Neural progenitor cell (in vitro differentiated cells): ENCODE measurements around the gene SEPTIN11. TPM values are rescaled to one million over a fixed set of nuclear protein-coding genes. Genes with fewer than 3 reads are reported as not detected.

Source experiments
- DNase-seq: peaks from one replicate; pipeline ENCODE4 v3.0.0-alpha.2; 2016; ENCODE audit warnings: low spot score
- H2AFZ ChIP-seq: fragments of 200-600 bp; sonication (generic); replicated peaks from 2 replicates; pipeline ENCODE4 v1.6.1; 2016; ENCODE audit warnings: antibody characterized with exemption
- H3F3A ChIP-seq: fragments of 200-600 bp; sonication (generic); 2 replicates; pipeline ENCODE4 v1.6.1; 2016; ENCODE audit warnings: antibody characterized with exemption, low read depth
- H3K27ac ChIP-seq: fragments of 200-600 bp; sonication (generic); 2 replicates; pipeline ENCODE4 v1.5.1; 2016; ENCODE audit warnings: mild to moderate bottlenecking
- H3K27me3 ChIP-seq: fragments of 200-600 bp; sonication (generic); 2 replicates; pipeline ENCODE4 v1.6.1; 2016; ENCODE audit warnings: mild to moderate bottlenecking, moderate library complexity
- H3K36me3 ChIP-seq: fragments of 200-600 bp; sonication (generic); 2 replicates; pipeline ENCODE4 v1.5.1; 2016
- H3K4me1 ChIP-seq: fragments of 200-600 bp; sonication (generic); 2 replicates; pipeline ENCODE4 v1.6.1; 2016; ENCODE audit warnings: mixed run types
- H3K4me2 ChIP-seq: fragments of 200-600 bp; sonication (generic); 2 replicates; pipeline ENCODE4 v1.6.1; 2016
- H3K4me3 ChIP-seq: fragments of 200-600 bp; sonication (generic); 2 replicates; pipeline ENCODE4 v1.5.1; 2016
- H3K79me2 ChIP-seq: fragments of 200-600 bp; sonication (generic); 2 replicates; pipeline ENCODE4 v1.6.1; 2016; ENCODE audit warnings: low read depth
- H3K9ac ChIP-seq: fragments of 200-600 bp; sonication (generic); 2 replicates; pipeline ENCODE4 v1.6.1; 2016
- H3K9me3 ChIP-seq: fragments of 200-600 bp; sonication (generic); 2 replicates; pipeline ENCODE4 v1.5.1; 2016; ENCODE audit warnings: low read depth
- H4K20me1 ChIP-seq: fragments of 200-600 bp; sonication (generic); 2 replicates; pipeline ENCODE4 v1.6.1; 2016; ENCODE audit warnings: low read depth
- H3K27ac Mint-ChIP-seq: 3 replicates; pipeline ENCODE4 v1.8.0; 2021; ENCODE audit warnings: mixed read lengths
- H3K27me3 Mint-ChIP-seq: 2 replicates; pipeline ENCODE4 v1.8.0; 2022; ENCODE audit warnings: low read depth, mild to moderate bottlenecking, inconsistent platforms, moderate library complexity, mixed read lengths; ENCODE audit not compliant: insufficient read depth
- H3K36me3 Mint-ChIP-seq: 3 replicates; pipeline ENCODE4 v1.8.0; 2021; ENCODE audit warnings: mixed read lengths
- H3K4me1 Mint-ChIP-seq: 3 replicates; pipeline ENCODE4 v1.8.0; 2021; ENCODE audit warnings: mixed read lengths
- H3K4me3 Mint-ChIP-seq: 3 replicates; pipeline ENCODE4 v1.8.0; 2021; ENCODE audit warnings: mild to moderate bottlenecking, moderate library complexity, mixed read lengths
- H3K9me3 Mint-ChIP-seq: 3 replicates; pipeline ENCODE4 v1.8.0; 2020; ENCODE audit warnings: mixed read lengths
- CTCF ChIP-seq: fragments of 200-600 bp; sonication (generic); IDR thresholded peaks from 2 replicates; pipeline ENCODE4 v1.5.1; 2017; ENCODE audit warnings: antibody characterized with exemption, mild to moderate bottlenecking
- EZH2 ChIP-seq: fragments of 200-600 bp; sonication (generic); IDR thresholded peaks from 2 replicates; pipeline ENCODE4 v1.6.1; 2017; ENCODE audit warnings: antibody characterized with exemption, mild to moderate bottlenecking, moderate library complexity
- EZH2phosphoT487 ChIP-seq: fragments of 200-600 bp; sonication (generic); IDR thresholded peaks from 2 replicates; pipeline ENCODE4 v1.6.1; 2017; ENCODE audit warnings: antibody characterized with exemption
- total RNA-seq: library from RNA; depleted of rRNA; stranded (reverse); fragments of >200 nt; gene quantifications from 2 replicates; pipeline ENCODE4 v1.2.3, GENCODE V29; 2015; ENCODE audit warnings: low replicate concordance

SEPTIN11 gene
- total RNA-seq, 1 donor from 2014 or later: 183 TPM

- Histone ChIP-seq H3F3A (peaks cover 3% of the 10 kb centered on the region), H3K27me3 (no peaks in the 10 kb centered on the region), H4K20me1 (peaks cover 5% of the 10 kb centered on the region), H3K4me3 (no peak overlapping the region), H3K79me2 (peaks cover 89% of the 10 kb centered on the region), H3K9ac (no peak overlapping the region), H3K9me3 (peaks cover 4% of the 10 kb centered on the region), H2AFZ (no peak overlapping the region), H3K4me1 (peaks cover 13% of the 10 kb centered on the region), H3K36me3 (peaks cover 3% of the 10 kb centered on the region), H3K4me2 (no peak overlapping the region), H3K27ac (no peak overlapping the region)
- no peak overlapping the region for H3K27ac Mint-ChIP-seq
- peaks cover 12% of the 10 kb centered on the region for H3K4me1 Mint-ChIP-seq
- peaks cover 5% of the 10 kb centered on the region for H3K27me3 Mint-ChIP-seq
- H3K36me3 Mint-ChIP-seq: peaks cover 41% of the 10 kb centered on the region
- no peak for DNase-seq
- peaks cover 20% of the 10 kb centered on the region for H3K9me3 Mint-ChIP-seq
- H3K4me3 Mint-ChIP-seq: no peak overlapping the region
- TF ChIP-seq EZH2 (no peak), EZH2phosphoT487 (no peak), CTCF (no peak)
These were observed 41.7 kb downstream of the SEPTIN11 start for GRCh38 chr4:76991161-76991660.

GRCh38 chr4:76993787-76994641 lies 44.5 kb downstream of the SEPTIN11 start:
- H3F3A ChIP-seq: peaks cover 31% of the 10 kb centered on the region
- H3K9me3 ChIP-seq: peaks cover 4% of the 10 kb centered on the region
- TF ChIP-seq EZH2phosphoT487 (no peak), EZH2 (no peak), CTCF (no peak)
- Mint-ChIP-seq H3K27ac (no peak overlapping the region), H3K9me3 (peaks cover 23% of the 10 kb centered on the region), H3K36me3 (peaks cover 56% of the 10 kb centered on the region), H3K27me3 (peaks cover 5% of the 10 kb centered on the region), H3K4me1 (peaks cover 14% of the 10 kb centered on the region), H3K4me3 (no peak overlapping the region)
- no peaks in the 10 kb centered on the region for H3K27me3 ChIP-seq
- peaks cover 7% of the 10 kb centered on the region for H4K20me1 ChIP-seq
- H3K9ac ChIP-seq: no peak overlapping the region
- no peak overlapping the region for H2AFZ ChIP-seq
- peaks cover 4% of the 10 kb centered on the region for H3K36me3 ChIP-seq
- no peak for DNase-seq
- no peak overlapping the region for H3K27ac ChIP-seq
- H3K79me2 ChIP-seq: peaks cover 60% of the 10 kb centered on the region
- peaks cover 11% of the 10 kb centered on the region for H3K4me1 ChIP-seq
- H3K4me2 ChIP-seq: no peak overlapping the region
- no peak overlapping the region for H3K4me3 ChIP-seq

- Histone ChIP-seq H3K9ac (no peak overlapping the region), H3F3A (peaks cover 37% of the 10 kb centered on the region), H3K4me2 (no peak overlapping the region), H3K4me3 (no peak overlapping the region), H3K4me1 (peaks cover 11% of the 10 kb centered on the region), H2AFZ (no peak overlapping the region), H4K20me1 (peaks cover 7% of the 10 kb centered on the region), H3K27me3 (no peaks in the 10 kb centered on the region), H3K9me3 (no peaks in the 10 kb centered on the region), H3K36me3 (peaks cover 13% of the 10 kb centered on the region), H3K79me2 (peaks cover 44% of the 10 kb centered on the region), H3K27ac (no peak overlapping the region)
- Mint-ChIP-seq H3K27me3 (no peaks in the 10 kb centered on the region), H3K4me1 (peaks cover 17% of the 10 kb centered on the region), H3K9me3 (peaks cover 11% of the 10 kb centered on the region), H3K4me3 (no peak overlapping the region), H3K36me3 (peaks cover 56% of the 10 kb centered on the region), H3K27ac (no peak overlapping the region)
- no peak for DNase-seq
- TF ChIP-seq CTCF (no peak), EZH2phosphoT487 (no peak), EZH2 (no peak)
These were observed 46.2 kb downstream of the SEPTIN11 start for GRCh38 chr4:76995776-76996175.
